ENCODE measurements around the gene FUZ.
A peak's percentile ranks its signal among the peaks of the same experiment; 100 is the strongest.
"Not testable (repeated sequence)": the region's sequence is repeated elsewhere in the genome, so short reads cannot be mapped to it uniquely, and the experiment has no call there.

The FUZ gene

GRCh38 chr19:49830766-49831165 lies 17.7 kb upstream of the FUZ start:
- no peak for DNase-seq

GRCh38 chr19:49829721-49830120 lies 16.6 kb upstream of the FUZ start:
- DNase-seq, result no peak

- no peak for DNase-seq
Measured at GRCh38 chr19:49829200-49829599, 16.1 kb upstream of the FUZ start.

GRCh38 chr19:49827034-49827433 lies 13.9 kb upstream of the FUZ start:
- no peak for DNase-seq

GRCh38 chr19:49824662-49825061 lies 11.6 kb upstream of the FUZ start:
- no peak for DNase-seq

GRCh38 chr19:49823472-49823871 lies 10.4 kb upstream of the FUZ start:
- no peak for DNase-seq

- DNase-seq, result no peak
Measured at GRCh38 chr19:49820125-49820524, 7.0 kb upstream of the FUZ start.

GRCh38 chr19:49819452-49820115 lies 6.5 kb upstream of the FUZ start:
- not testable (repeated sequence) for DNase-seq

GRCh38 chr19:49818649-49819370 lies 5.7 kb upstream of the FUZ start:
- no peak for DNase-seq

- DNase-seq, result peak; percentile 83
Measured at GRCh38 chr19:49817964-49818648, 5.0 kb upstream of the FUZ start, which contains the start of gene MED25. Gene MED25 (plus strand): TSS chr19:49818289. CDS start chr19:49818342, 53 bp downstream.

- no peak for DNase-seq
Measured at GRCh38 chr19:49816590-49816989, 3.5 kb upstream of the FUZ start.

GRCh38 chr19:49814010-49814409 lies 918 bp upstream of the FUZ start:
- DNase-seq, result no peak

GRCh38 chr19:49812452-49812996 lies 568 bp downstream of the FUZ start:
- no peak for DNase-seq

- no peak for DNase-seq
Measured at GRCh38 chr19:49811328-49811727, 1.8 kb downstream of the FUZ start.

GRCh38 chr19:49809941-49810389 lies 3.1 kb downstream of the FUZ start:
- no peak for DNase-seq

GRCh38 chr19:49809160-49809940 lies 3.7 kb downstream of the FUZ start:
- DNase-seq, result peak; percentile 37

GRCh38 chr19:49808711-49809159 lies 4.4 kb downstream of the FUZ start:
- peak; percentile 83 for DNase-seq

GRCh38 chr19:49807904-49808675 lies 5.0 kb downstream of the FUZ start:
- no peak for DNase-seq

- no peak for DNase-seq
Measured at GRCh38 chr19:49807058-49807903, 5.8 kb downstream of the FUZ start.

GRCh38 chr19:49806620-49806959 lies 6.5 kb downstream of the FUZ start:
- DNase-seq, result no peak
